HG03571 (cell line): Measurements from ENCODE around the gene HOXC9.

Source experiments
- ATAC-seq: cut with Tn5 transposase; IDR thresholded peaks from one replicate; pipeline ENCODE4 v1.9.1; 2021; ENCODE audit not compliant: unreplicated experiment

Gene HOXC9

DNA sequence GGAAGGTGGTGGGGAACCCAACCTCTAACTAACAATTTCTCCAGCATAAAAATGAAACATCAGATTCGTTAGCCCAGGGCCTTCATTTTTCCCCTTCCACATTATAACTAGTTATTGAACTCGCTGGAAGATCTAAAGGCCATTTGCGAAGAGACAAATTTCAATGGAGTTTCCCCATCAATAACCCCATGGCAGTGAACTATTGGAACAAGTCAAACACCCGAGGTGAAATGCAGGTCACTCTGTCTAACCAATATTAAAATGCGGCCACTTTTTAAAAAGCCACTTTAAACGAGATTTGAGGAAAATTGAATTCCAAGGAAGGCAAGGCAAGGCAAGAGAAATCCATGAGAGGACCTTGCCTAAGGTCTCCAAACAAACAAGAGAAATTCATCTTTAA lies 49.1 kb downstream of the HOXC9 start:
- ATAC-seq = no peak

DNA sequence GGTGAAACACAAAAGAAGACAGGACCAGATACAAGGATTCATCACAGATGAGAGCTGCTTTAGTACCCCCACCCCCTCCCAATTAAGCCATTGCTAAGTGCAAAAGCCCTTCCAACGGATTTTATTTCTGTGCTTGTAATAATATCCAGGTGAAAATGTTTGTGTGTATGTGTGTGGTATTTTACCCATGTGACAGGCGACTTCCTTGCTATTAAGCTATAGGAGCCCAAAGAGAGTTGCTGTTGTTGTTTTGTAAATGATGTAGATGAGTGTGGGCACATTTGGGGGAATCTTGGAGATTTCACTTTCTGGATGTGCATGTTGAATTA lies 50.5 kb downstream of the HOXC9 start:
- ATAC-seq = no peak

DNA sequence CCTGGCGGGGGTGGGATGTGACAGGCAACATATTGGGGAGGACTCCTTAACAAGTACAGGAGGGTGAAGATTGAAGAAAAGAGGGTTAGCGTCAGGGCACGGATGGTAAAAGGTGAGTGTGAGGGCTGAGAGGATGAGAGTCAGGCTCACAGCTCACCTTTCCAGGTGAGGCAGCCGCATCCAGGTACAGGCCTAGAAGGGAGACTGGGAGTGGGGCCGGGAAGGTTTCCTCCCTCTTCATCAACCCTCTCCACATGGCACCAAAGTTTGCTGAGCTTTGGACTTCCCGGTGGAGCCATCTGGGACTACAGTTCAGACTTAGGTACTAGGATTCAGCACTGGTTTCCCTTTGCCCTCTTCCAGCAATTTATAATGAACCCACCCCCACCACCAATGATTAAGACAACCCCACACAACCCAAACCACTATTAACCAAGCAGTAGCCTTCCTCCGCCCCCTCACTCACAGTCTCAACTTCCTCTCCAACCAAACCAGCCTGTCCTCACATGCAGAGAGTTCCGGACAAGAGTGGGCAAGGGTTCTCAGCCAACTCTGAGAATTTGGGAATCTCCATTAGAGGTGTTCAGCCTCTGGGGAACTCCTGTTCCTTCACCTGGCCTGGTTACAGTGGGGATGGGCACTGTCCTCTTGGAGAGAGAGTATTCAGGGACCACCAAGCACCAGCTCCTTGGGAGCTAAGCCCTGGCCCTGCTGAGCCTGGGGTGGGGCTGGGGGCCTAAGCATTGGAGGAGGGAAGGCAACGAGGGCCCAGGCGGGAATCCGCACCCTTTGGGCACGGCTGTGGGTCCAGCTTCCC lies 51.3 kb downstream of the HOXC9 start:
- no peak for ATAC-seq

DNA sequence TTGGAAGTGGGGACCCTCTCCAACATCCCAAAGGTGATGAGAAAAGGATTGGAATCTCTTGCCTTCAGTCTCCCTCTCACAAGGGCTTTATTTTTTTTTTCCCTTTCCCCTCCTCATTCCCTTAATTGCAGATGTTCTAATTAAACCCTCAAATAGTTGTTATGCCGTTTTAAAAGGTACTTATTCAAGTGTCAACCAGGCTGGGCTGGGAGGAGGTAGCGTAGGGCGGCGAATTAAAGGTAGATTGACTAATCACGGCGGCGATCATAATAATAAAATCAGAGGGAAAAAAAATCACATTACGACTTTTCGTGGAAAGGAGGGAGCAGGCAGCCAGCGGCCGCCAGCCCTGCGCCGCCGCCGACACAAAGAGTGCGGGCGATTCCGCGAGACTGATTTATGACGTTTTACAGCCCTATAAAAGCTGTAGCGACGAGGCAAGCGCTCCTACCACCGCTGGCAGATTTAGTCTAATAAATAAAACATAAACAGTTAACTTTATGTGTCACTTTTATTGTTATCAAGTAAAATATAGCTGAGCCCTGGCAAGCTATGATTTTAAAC lies 52.0 kb downstream of the HOXC9 start:
- no peak for ATAC-seq

DNA sequence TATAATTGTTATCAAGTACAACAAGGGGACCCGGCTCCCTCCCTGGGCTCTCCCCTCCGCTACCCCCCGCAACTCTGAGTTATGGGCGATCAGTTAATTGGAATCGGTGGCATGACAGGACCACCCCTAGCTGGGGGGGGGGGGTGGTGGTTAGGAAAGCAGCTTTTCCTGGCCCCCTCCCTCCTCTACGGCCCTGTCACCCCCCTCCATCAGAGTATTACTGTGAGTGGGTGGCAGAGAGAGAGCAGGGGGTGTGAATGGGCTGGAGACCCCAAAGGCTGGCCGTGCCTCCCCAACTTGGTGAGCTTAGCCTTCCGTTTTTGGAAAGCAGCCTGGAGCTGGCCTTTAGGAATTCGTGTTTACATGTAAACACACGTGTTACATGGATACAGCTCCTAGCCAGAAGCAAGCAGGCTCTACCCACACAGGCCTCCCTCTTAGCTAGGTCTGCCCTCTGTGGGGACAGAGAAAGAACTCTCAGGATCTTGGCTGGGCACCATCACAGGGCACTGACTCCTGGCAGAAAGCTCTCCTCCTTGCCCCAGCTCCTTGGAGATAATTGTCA lies 52.6 kb downstream of the HOXC9 start:
- ATAC-seq = peak; percentile 14
